IMR-90 (cell line): ENCODE measurements around the gene CRTC1. TPM values are rescaled to one million over a fixed set of nuclear protein-coding genes. Genes with fewer than 3 reads are reported as not detected.

Source experiments
- ATAC-seq: fragments of 200-7000 bp; cut with Tn5 transposase; 2 replicates; pipeline ENCODE4 v1.9.1; 2020; ENCODE audit warnings: low read depth, mild to moderate bottlenecking, moderate library complexity
- BruUV-seq: library from RNA; stranded (reverse); fragments of 400-500 nt; replicated peaks from 2 replicates; lab custom pipeline; 2021; lab: Mats Ljungman, UMichigan
- CTCF ChIA-PET: fragments of 300-600 bp; formaldehyde crosslinking; extraction: SDS; loops from one replicate; lab custom pipeline; 2021; ENCODE audit warnings: antibody characterized with exemption; lab: Yijun Ruan, JAX
- POLR2A ChIA-PET: fragments of 300-600 bp; sonication (Branson Sonifier 250); formaldehyde crosslinking; loops from one replicate; lab custom pipeline; 2022; ENCODE audit warnings: antibody characterized with exemption; ENCODE audit not compliant: unreplicated experiment; lab: Charles Lee
- DNase-seq: peaks from one replicate; pipeline ENCODE4 v3.0.0; 2013
- H2AFZ ChIP-seq: replicated peaks from 2 replicates; pipeline ENCODE3; 2013; ENCODE audit warnings: low read length, mild to moderate bottlenecking; ENCODE audit not compliant: poor library complexity
- H2AK5ac ChIP-seq: 2 replicates; pipeline ENCODE4 v1.6.1; 2013; ENCODE audit warnings: low read depth, low read length, inconsistent platforms
- H2AK9ac ChIP-seq: replicated peaks from 2 replicates; pipeline ENCODE3; 2013; ENCODE audit warnings: mild to moderate bottlenecking, low read depth, low read length, moderate library complexity; ENCODE audit not compliant: poor library complexity
- H2BK120ac ChIP-seq: 2 replicates; pipeline ENCODE4 v1.6.1; 2013; ENCODE audit warnings: low read depth, low read length, inconsistent platforms
- H2BK15ac ChIP-seq: 3 replicates; pipeline ENCODE4 v1.6.1; 2013; ENCODE audit warnings: low read depth, low read length, inconsistent platforms
- H2BK20ac ChIP-seq: 2 replicates; pipeline ENCODE4 v1.6.1; 2013; ENCODE audit warnings: low read depth, mild to moderate bottlenecking, inconsistent platforms, low read length, moderate library complexity
- H2BK5ac ChIP-seq: 2 replicates; pipeline ENCODE4 v1.6.1; 2013; ENCODE audit warnings: mild to moderate bottlenecking, low read depth, low read length, inconsistent platforms; ENCODE audit not compliant: poor library complexity, severe bottlenecking
- H3K14ac ChIP-seq: replicated peaks from 2 replicates; pipeline ENCODE4 v1.6.1; 2013; ENCODE audit warnings: low read depth, low read length, inconsistent platforms
- H3K18ac ChIP-seq: 2 replicates; pipeline ENCODE4 v1.6.1; 2013; ENCODE audit warnings: low read depth, low read length, control low read depth
- H3K23ac ChIP-seq: 2 replicates; pipeline ENCODE4 v1.6.1; 2013; ENCODE audit warnings: low read depth, low read length, inconsistent platforms
- H3K27ac ChIP-seq: 2 replicates; pipeline ENCODE4 v1.5.1; 2013; ENCODE audit warnings: mild to moderate bottlenecking, control low read depth, low read length; ENCODE audit not compliant: insufficient read depth
- H3K27me3 ChIP-seq: 2 replicates; pipeline ENCODE4 v1.6.1; 2013; ENCODE audit warnings: low read length; ENCODE audit not compliant: control insufficient read depth, insufficient read depth
- H3K36me3 ChIP-seq: 2 replicates; pipeline ENCODE4 v1.6.1; 2013; ENCODE audit warnings: low read length, mixed read lengths; ENCODE audit not compliant: control insufficient read depth, insufficient read depth
- H3K4ac ChIP-seq: 2 replicates; pipeline ENCODE4 v1.6.1; 2013; ENCODE audit warnings: low read depth, low read length, inconsistent platforms
- H3K4me1 ChIP-seq: 2 replicates; pipeline ENCODE4 v1.6.1; 2013; ENCODE audit warnings: low read length, mixed read lengths; ENCODE audit not compliant: control insufficient read depth, insufficient read depth
- H3K4me2 ChIP-seq: 2 replicates; pipeline ENCODE4 v1.6.1; 2013; ENCODE audit warnings: low read depth, mild to moderate bottlenecking, control low read depth, low read length, moderate library complexity
- H3K4me3 ChIP-seq: 2 replicates; pipeline ENCODE4 v1.5.1; 2013; ENCODE audit warnings: low read depth, mild to moderate bottlenecking, control low read depth, low read length, moderate library complexity; ENCODE audit not compliant: insufficient read depth
- H3K56ac ChIP-seq: 2 replicates; pipeline ENCODE4 v1.6.1; 2013; ENCODE audit warnings: low read length, inconsistent platforms; ENCODE audit not compliant: insufficient read depth; ENCODE audit errors: extremely low read depth
- H3K79me1 ChIP-seq, 2 experiments: 2 replicates each; pipeline ENCODE4 v1.6.1; 2013; ENCODE audit warnings: low read length in 2 of 2, inconsistent platforms in 1 of 2, low read depth in 1 of 2
- H3K9ac ChIP-seq: 2 replicates; pipeline ENCODE4 v1.6.1; 2013; ENCODE audit warnings: low read depth, low read length, control low read depth
- H3K9me1 ChIP-seq: 2 replicates; pipeline ENCODE4 v1.6.1; 2013; ENCODE audit warnings: low read length, inconsistent platforms; ENCODE audit not compliant: insufficient read depth
- H3K9me3 ChIP-seq: 2 replicates; pipeline ENCODE4 v1.6.1; 2013; ENCODE audit warnings: low read length; ENCODE audit not compliant: control insufficient read depth, insufficient read depth
- H4K20me1 ChIP-seq: 2 replicates; pipeline ENCODE4 v1.6.1; 2013; ENCODE audit warnings: low read length, inconsistent platforms; ENCODE audit not compliant: insufficient read depth
- H4K5ac ChIP-seq: 2 replicates; pipeline ENCODE4 v1.6.1; 2013; ENCODE audit warnings: mild to moderate bottlenecking, low read depth, low read length, control low read depth
- H4K8ac ChIP-seq, 2 experiments: 2 replicates each; pipeline ENCODE4 v1.6.1; 2013; ENCODE audit warnings: low read depth in 2 of 2, low read length in 2 of 2, control low read depth in 1 of 2, inconsistent platforms in 1 of 2
- H4K91ac ChIP-seq: 2 replicates; pipeline ENCODE4 v1.6.1; 2013; ENCODE audit warnings: low read depth, low read length, inconsistent platforms; ENCODE audit not compliant: insufficient read depth
- BHLHE40 ChIP-seq: fragments of 150-350 bp; IDR thresholded peaks from 2 replicates; pipeline ENCODE4 v1.6.1; 2016; ENCODE audit warnings: mild to moderate bottlenecking, low read depth, low read length
- CEBPB ChIP-seq: IDR thresholded peaks from 2 replicates; pipeline ENCODE4 v1.6.1; 2012; ENCODE audit warnings: low read depth, low read length, improper control_type of control experiment
- CHD1 ChIP-seq: IDR thresholded peaks from 2 replicates; pipeline ENCODE4 v1.6.1; 2012; ENCODE audit warnings: low read depth, low read length, improper control_type of control experiment
- ELK1 ChIP-seq: fragments of 150-350 bp; IDR thresholded peaks from 2 replicates; pipeline ENCODE4 v1.6.1; 2016; ENCODE audit warnings: low read depth, mild to moderate bottlenecking, low read length, moderate library complexity, borderline replicate concordance
- FOS ChIP-seq: fragments of 150-350 bp; IDR thresholded peaks from 2 replicates; pipeline ENCODE4 v1.6.1; 2016; ENCODE audit warnings: low read depth, low read length
- MAFK ChIP-seq: IDR thresholded peaks from 2 replicates; pipeline ENCODE4 v1.6.1; 2012; ENCODE audit warnings: low read depth, low read length, improper control_type of control experiment
- MAZ ChIP-seq: IDR thresholded peaks from 2 replicates; pipeline ENCODE4 v1.6.1; 2012; ENCODE audit warnings: low read depth, mild to moderate bottlenecking, low read length, improper control_type of control experiment, moderate library complexity, borderline replicate concordance
- MXI1 ChIP-seq: IDR thresholded peaks from 2 replicates; pipeline ENCODE4 v1.6.1; 2012; ENCODE audit warnings: low read depth, mild to moderate bottlenecking, low read length, moderate library complexity, borderline replicate concordance
- NFE2L2 ChIP-seq: fragments of 150-350 bp; IDR thresholded peaks from 2 replicates; pipeline ENCODE4 v1.6.1; 2016; ENCODE audit warnings: low read depth, mild to moderate bottlenecking, low read length
- POLR2A ChIP-seq: IDR thresholded peaks from 2 replicates; pipeline ENCODE4 v1.6.1; 2012; ENCODE audit warnings: mild to moderate bottlenecking, low read depth, low read length
- RAD21 ChIP-seq: IDR thresholded peaks from 2 replicates; pipeline ENCODE4 v1.6.1; 2012; ENCODE audit warnings: low read length, improper control_type of control experiment
- RCOR1 ChIP-seq: IDR thresholded peaks from 2 replicates; pipeline ENCODE4 v1.6.1; 2012; ENCODE audit warnings: mild to moderate bottlenecking, low read length, improper control_type of control experiment; ENCODE audit not compliant: insufficient replicate concordance
- RFX5 ChIP-seq: IDR thresholded peaks from 2 replicates; pipeline ENCODE4 v1.8.0; 2012; ENCODE audit warnings: low read depth, mild to moderate bottlenecking, low read length, moderate library complexity
- SMC3 ChIP-seq: fragments of 150-350 bp; IDR thresholded peaks from 2 replicates; pipeline ENCODE4 v1.6.1; 2016; ENCODE audit warnings: low read depth, mild to moderate bottlenecking, antibody characterized with exemption, low read length, moderate library complexity
- USF2 ChIP-seq: fragments of 150-350 bp; IDR thresholded peaks from 2 replicates; pipeline ENCODE4 v1.6.1; 2017; ENCODE audit warnings: mild to moderate bottlenecking, antibody characterized with exemption, low read length, low read depth
- WGBS, 2 experiments: methylation state at CpG; one replicate each; pipeline versions ENCODE4 v1.1.5 to v1.1.7; 2013; ENCODE audit warnings: missing lambda C conversion rate in 2 of 2; ENCODE audit not compliant: insufficient read length in 1 of 2; ENCODE audit errors: extremely low coverage in 2 of 2; 5-methylcytosine and 5-hydroxymethylcytosine counted together
- dilution Hi-C: fragments of 300-500 bp; cut with HindIII; formaldehyde crosslinking; loops from one replicate; pipeline ENCODE4 v1.14.3; 2018; ENCODE audit warnings: low sequenced_read_pairs; ENCODE audit not compliant: unreplicated experiment
- in situ Hi-C: fragments of 300-500 bp; cut with MboI; formaldehyde crosslinking; loops from 3 replicates; pipeline ENCODE4 v1.14.3; 2019; ENCODE audit warnings: low sequenced_read_pairs, inconsistent platforms, mixed read lengths
- intact Hi-C: fragments of 100-400 bp; cut with micrococcal nuclease; formaldehyde crosslinking; loops from 2 replicates; pipeline ENCODE4 v1.10.0; 2022
- polyA plus RNA-seq, 3 experiments: library from polyadenylated mRNA; depleted of rRNA; stranded (reverse); fragments of >200 nt; gene quantifications; 2 replicates each; pipeline ENCODE4 v1.2.3, GENCODE V29; 2012; ENCODE audit warnings: low replicate concordance in 1 of 3
- total RNA-seq: library from RNA; depleted of rRNA; stranded (reverse); fragments of >200 nt; gene quantifications from 2 replicates; pipeline ENCODE4 v1.2.3, GENCODE V29; 2012

CRTC1 gene
- total and polyA plus RNA-seq, 2 of the 4 experiments (the other 2 are of a cell fraction), result 0.18 to 5.7 TPM

GRCh38 chr19:18662972-18663732 is 20.3 kb upstream of the CRTC1 start:
- H2BK15ac ChIP-seq, result peak overlapping the region; percentile 10; the same call in 2 of the 3 replicates
- H2AK5ac ChIP-seq, result peak overlapping the region; percentile 64
- 0 out of 2 replicates have a peak overlapping the region, but pooled peaks have one; percentile 34 for H2BK20ac ChIP-seq
- ChIA-PET CTCF (no interaction called here), POLR2A (no interaction called here)
- H2BK5ac ChIP-seq, result no peak overlapping the region
- DNase-seq (no peak), ATAC-seq (no peak)
- peaks cover 5% of the 10 kb centered on the region for H4K20me1 ChIP-seq
- peaks cover 20 to 42% of the 10 kb centered on the region in 2 experiments; a peak in 3 of 4 replicates for H3K79me1 ChIP-seq
- intact Hi-C loops, result no loop called here
- H3K9ac ChIP-seq, result 0 out of 2 replicates have a peak overlapping the region, but pooled peaks have one; percentile 12
- peak overlapping the region; percentile 39; the same call in 1 of the 2 replicates for H3K23ac ChIP-seq
- H3K9me1 ChIP-seq, result peaks cover 22% of the 10 kb centered on the region
- H3K4ac ChIP-seq, result peak overlapping the region; percentile 77
- peak overlapping the region; percentile 26 for H2BK120ac ChIP-seq
- H4K5ac ChIP-seq, result peak overlapping the region; percentile 14; the same call in 1 of the 2 replicates
- peak overlapping the region; percentile 83 for H4K91ac ChIP-seq
- H2AFZ ChIP-seq, result peak overlapping the region; percentile 59
- H2AK9ac ChIP-seq, result peak overlapping the region; percentile 33
- H3K36me3 ChIP-seq, result peaks cover 18% of the 10 kb centered on the region
- in situ Hi-C loops, result no loop called here
- peak overlapping the region; percentile 52 to 80; a peak in 2 of 4 replicates for H4K8ac ChIP-seq
- peak overlapping the region; percentile 9; the same call in 1 of the 2 replicates for H3K18ac ChIP-seq
- H3K27me3 ChIP-seq, result no peaks in the 10 kb centered on the region
- no peaks in the 10 kb centered on the region for H3K9me3 ChIP-seq
- 81% methylated on average over 3 of the region's 15 CpGs; no CpG with 5 or more reads in 1 of the 2 experiments for WGBS, 2 experiments
- no peak overlapping the region for H3K4me3 ChIP-seq
- peaks cover 29% of the 10 kb centered on the region for H3K4me1 ChIP-seq
- H3K14ac ChIP-seq, result 0 out of 2 replicates have a peak overlapping the region, but pooled peaks have one; percentile 2
- no TSS peak for BruUV-seq
- no peak overlapping the region for H3K4me2 ChIP-seq
- H3K27ac ChIP-seq, result no peak overlapping the region
- dilution Hi-C loops, result no loop called here
- no peak overlapping the region for H3K56ac ChIP-seq
- no peak for TF ChIP-seq BHLHE40
- TF ChIP-seq MXI1, result no peak
- TF ChIP-seq RCOR1, result no peak
- no peak for TF ChIP-seq CHD1
- TF ChIP-seq ELK1, result no peak
- TF ChIP-seq MAZ, result no peak
- no peak for TF ChIP-seq CEBPB
- no peak for TF ChIP-seq FOS
- TF ChIP-seq RFX5, result no peak
- no peak for TF ChIP-seq POLR2A
- no peak for TF ChIP-seq SMC3
- no peak for TF ChIP-seq RAD21
- no peak for TF ChIP-seq MAFK
- TF ChIP-seq NFE2L2, result no peak
- no peak for TF ChIP-seq USF2
